ENCODE results near the gene DNPH1.

DNA sequence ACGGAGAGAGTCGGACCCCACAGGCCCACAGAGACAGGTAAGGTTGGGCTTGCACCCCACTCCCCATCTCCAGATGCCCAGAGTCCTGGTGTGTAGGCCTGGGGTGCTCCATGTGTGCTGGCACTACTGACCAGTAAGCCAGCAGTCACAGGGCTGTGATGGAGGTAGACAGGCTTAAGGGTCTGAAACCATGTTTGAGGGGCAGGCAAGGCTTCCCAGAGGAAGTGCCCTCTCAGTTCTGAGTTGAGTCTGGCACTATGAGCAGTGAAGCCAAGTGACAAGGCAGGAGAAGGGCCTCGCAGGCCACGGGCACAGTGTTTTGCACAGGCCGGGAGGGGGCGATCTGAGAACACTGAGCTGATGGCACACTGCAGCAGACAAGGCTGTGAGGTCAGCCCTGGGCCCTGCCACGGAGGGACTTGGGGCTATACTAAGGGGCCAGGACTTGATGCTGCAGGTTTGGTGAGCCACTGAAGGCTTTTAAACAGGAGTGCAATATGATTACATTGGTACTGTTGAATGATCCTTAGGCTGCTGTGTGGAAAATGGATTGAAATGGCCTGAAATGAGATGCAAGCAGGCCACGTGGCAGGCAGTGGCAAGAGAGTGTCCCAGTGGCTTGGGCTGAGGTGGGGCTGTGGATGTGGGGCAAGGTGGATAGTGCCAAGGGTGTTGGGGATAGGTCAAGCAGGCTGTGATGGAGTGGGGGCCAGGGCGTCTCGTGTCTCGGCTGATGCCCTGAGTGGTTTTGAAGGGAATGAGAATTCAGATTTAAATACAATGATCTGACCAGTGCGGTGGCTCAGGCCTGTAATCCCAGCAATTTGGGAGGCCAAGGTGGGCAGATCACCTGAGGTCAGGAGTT lies 34.3 kb upstream of the DNPH1 start:
- no peak for TF ChIP-seq HDAC2 (IDR thresholded peaks at IDR 0.05; ENCODE audit: borderline replicate concordance in 1 of 2, low read depth in 2 of 2, low read length in 2 of 2)
- TF ChIP-seq, protein P1, sequence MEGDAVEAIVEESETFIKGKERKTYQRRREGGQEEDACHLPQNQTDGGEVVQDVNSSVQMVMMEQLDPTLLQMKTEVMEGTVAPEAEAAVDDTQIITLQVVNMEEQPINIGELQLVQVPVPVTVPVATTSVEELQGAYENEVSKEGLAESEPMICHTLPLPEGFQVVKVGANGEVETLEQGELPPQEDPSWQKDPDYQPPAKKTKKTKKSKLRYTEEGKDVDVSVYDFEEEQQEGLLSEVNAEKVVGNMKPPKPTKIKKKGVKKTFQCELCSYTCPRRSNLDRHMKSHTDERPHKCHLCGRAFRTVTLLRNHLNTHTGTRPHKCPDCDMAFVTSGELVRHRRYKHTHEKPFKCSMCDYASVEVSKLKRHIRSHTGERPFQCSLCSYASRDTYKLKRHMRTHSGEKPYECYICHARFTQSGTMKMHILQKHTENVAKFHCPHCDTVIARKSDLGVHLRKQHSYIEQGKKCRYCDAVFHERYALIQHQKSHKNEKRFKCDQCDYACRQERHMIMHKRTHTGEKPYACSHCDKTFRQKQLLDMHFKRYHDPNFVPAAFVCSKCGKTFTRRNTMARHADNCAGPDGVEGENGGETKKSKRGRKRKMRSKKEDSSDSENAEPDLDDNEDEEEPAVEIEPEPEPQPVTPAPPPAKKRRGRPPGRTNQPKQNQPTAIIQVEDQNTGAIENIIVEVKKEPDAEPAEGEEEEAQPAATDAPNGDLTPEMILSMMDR (IDR thresholded peaks at IDR 0.05; ENCODE audit: control extremely low read depth in 1 of 3, insufficient read depth in 1 of 3, low read depth in 1 of 3, low read length in 3 of 3): peak in 2 of 3 experiments; percentile 91 to 98; a peak in 3 of 4 replicates
- TF ChIP-seq RFX5 (IDR thresholded peaks at IDR 0.05; ENCODE audit: borderline replicate concordance, low read depth, low read length): no peak
- no peak for TF ChIP-seq EZH2 (IDR thresholded peaks at IDR 0.05; ENCODE audit: low read depth, low read length, severe bottlenecking)
- TF ChIP-seq CREB1 (IDR thresholded peaks at IDR 0.05): peak; percentile 53
- no peak for TF ChIP-seq EP300 (IDR thresholded peaks at IDR 0.05; ENCODE audit: borderline replicate concordance in 1 of 2, low read depth in 2 of 2, low read length in 2 of 2)
- no peak for TF ChIP-seq POLR2AphosphoS5 (IDR thresholded peaks at IDR 0.05; ENCODE audit: low read depth, low read length)
